ENCODE data around the gene NSUN6.

The NSUN6 gene

GRCh38 chr10:18620856-18621255 is 30.5 kb downstream of the NSUN6 start:
- Histone ChIP-seq H2AFZ (ENCODE audit: low read depth, low read length) (no peak overlapping the region), H3K4me1 (ENCODE audit: insufficient read depth, low read length) (no peaks in the 10 kb centered on the region), H4K20me1 (ENCODE audit: insufficient read depth, low read length) (no peaks in the 10 kb centered on the region), H3K79me2 (ENCODE audit: insufficient read depth, low read length) (no peaks in the 10 kb centered on the region), H3K9ac (ENCODE audit: low read depth, low read length) (no peak overlapping the region), H3K27ac (ENCODE audit: low read length) (no peak overlapping the region), H3K4me2 (ENCODE audit: insufficient read depth, low read length) (no peak overlapping the region), H3K36me3 (ENCODE audit: insufficient read depth, low read length) (peaks cover 48% of the 10 kb centered on the region), H3K4me3 (ENCODE audit: low read depth in 1 of 2, low read length in 2 of 2) (no peak overlapping the region), H3K27me3 (ENCODE audit: insufficient read depth, low read length, poor library complexity) (no peaks in the 10 kb centered on the region), H3K9me3 (ENCODE audit: insufficient read depth, low read length, severe bottlenecking) (no peaks in the 10 kb centered on the region)
- DNase-seq: no peak
- TF ChIP-seq CTCF (IDR thresholded peaks at IDR 0.05; ENCODE audit: borderline replicate concordance, extremely low read depth, low read length, poor library complexity, severe bottlenecking) (no peak), EZH2 (IDR thresholded peaks at IDR 0.05; ENCODE audit: borderline replicate concordance, low read depth, low read length, severe bottlenecking) (no peak)
- ATAC-seq (ENCODE audit: insufficient read depth, low read depth): no peak

GRCh38 chr10:18619016-18619415 is 32.4 kb downstream of the NSUN6 start:
- DNase-seq: no peak
- Histone ChIP-seq H3K4me3 (ENCODE audit: low read depth in 1 of 2, low read length in 2 of 2) (no peak overlapping the region), H4K20me1 (ENCODE audit: insufficient read depth, low read length) (no peaks in the 10 kb centered on the region), H3K4me1 (ENCODE audit: insufficient read depth, low read length) (no peaks in the 10 kb centered on the region), H3K36me3 (ENCODE audit: insufficient read depth, low read length) (peaks cover 49% of the 10 kb centered on the region), H3K79me2 (ENCODE audit: insufficient read depth, low read length) (no peaks in the 10 kb centered on the region), H3K4me2 (ENCODE audit: insufficient read depth, low read length) (no peak overlapping the region), H3K9ac (ENCODE audit: low read depth, low read length) (no peak overlapping the region), H3K27ac (ENCODE audit: low read length) (no peak overlapping the region), H3K9me3 (ENCODE audit: insufficient read depth, low read length, severe bottlenecking) (no peaks in the 10 kb centered on the region), H3K27me3 (ENCODE audit: insufficient read depth, low read length, poor library complexity) (no peaks in the 10 kb centered on the region), H2AFZ (ENCODE audit: low read depth, low read length) (no peak overlapping the region)
- ATAC-seq (ENCODE audit: insufficient read depth, low read depth): no peak
- TF ChIP-seq CTCF (IDR thresholded peaks at IDR 0.05; ENCODE audit: borderline replicate concordance, extremely low read depth, low read length, poor library complexity, severe bottlenecking): no peak
- TF ChIP-seq EZH2 (IDR thresholded peaks at IDR 0.05; ENCODE audit: borderline replicate concordance, low read depth, low read length, severe bottlenecking): no peak

- H2AFZ ChIP-seq (ENCODE audit: low read depth, low read length): no peak overlapping the region
- peaks cover 54% of the 10 kb centered on the region for H3K36me3 ChIP-seq (ENCODE audit: insufficient read depth, low read length)
- H3K4me2 ChIP-seq (ENCODE audit: insufficient read depth, low read length): no peak overlapping the region
- H4K20me1 ChIP-seq (ENCODE audit: insufficient read depth, low read length): no peaks in the 10 kb centered on the region
- DNase-seq (no peak), ATAC-seq (ENCODE audit: insufficient read depth, low read depth) (no peak)
- no peak overlapping the region for H3K27ac ChIP-seq (ENCODE audit: low read length)
- no peaks in the 10 kb centered on the region for H3K27me3 ChIP-seq (ENCODE audit: insufficient read depth, low read length, poor library complexity)
- no peaks in the 10 kb centered on the region for H3K9me3 ChIP-seq (ENCODE audit: insufficient read depth, low read length, severe bottlenecking)
- H3K9ac ChIP-seq (ENCODE audit: low read depth, low read length): no peak overlapping the region
- no peak overlapping the region for H3K4me3 ChIP-seq (ENCODE audit: low read depth in 1 of 2, low read length in 2 of 2)
- H3K4me1 ChIP-seq (ENCODE audit: insufficient read depth, low read length): no peaks in the 10 kb centered on the region
- TF ChIP-seq EZH2 (IDR thresholded peaks at IDR 0.05; ENCODE audit: borderline replicate concordance, low read depth, low read length, severe bottlenecking) (no peak), CTCF (IDR thresholded peaks at IDR 0.05; ENCODE audit: borderline replicate concordance, extremely low read depth, low read length, poor library complexity, severe bottlenecking) (no peak)
- no peaks in the 10 kb centered on the region for H3K79me2 ChIP-seq (ENCODE audit: insufficient read depth, low read length)
Measured at GRCh38 chr10:18616337-18616736, 35.0 kb downstream of the NSUN6 start.

- no peak for DNase-seq
- TF ChIP-seq CTCF (IDR thresholded peaks at IDR 0.05; ENCODE audit: borderline replicate concordance, extremely low read depth, low read length, poor library complexity, severe bottlenecking) (no peak), EZH2 (IDR thresholded peaks at IDR 0.05; ENCODE audit: borderline replicate concordance, low read depth, low read length, severe bottlenecking) (no peak)
- Histone ChIP-seq H3K9me3 (ENCODE audit: insufficient read depth, low read length, severe bottlenecking) (no peaks in the 10 kb centered on the region), H3K36me3 (ENCODE audit: insufficient read depth, low read length) (peaks cover 48% of the 10 kb centered on the region; the same call in 1 of the 2 replicates), H3K4me2 (ENCODE audit: insufficient read depth, low read length) (no peak overlapping the region), H3K27me3 (ENCODE audit: insufficient read depth, low read length, poor library complexity) (no peaks in the 10 kb centered on the region), H3K27ac (ENCODE audit: low read length) (no peak overlapping the region), H3K4me3 (ENCODE audit: low read depth in 1 of 2, low read length in 2 of 2) (no peak overlapping the region), H2AFZ (ENCODE audit: low read depth, low read length) (no peak overlapping the region), H3K79me2 (ENCODE audit: insufficient read depth, low read length) (no peaks in the 10 kb centered on the region), H3K9ac (ENCODE audit: low read depth, low read length) (no peak overlapping the region), H4K20me1 (ENCODE audit: insufficient read depth, low read length) (no peaks in the 10 kb centered on the region), H3K4me1 (ENCODE audit: insufficient read depth, low read length) (no peaks in the 10 kb centered on the region)
- ATAC-seq (ENCODE audit: insufficient read depth, low read depth): no peak
Measured at GRCh38 chr10:18615618-18616017, 35.8 kb downstream of the NSUN6 start.

All from DND-41 (cell line).